ENCODE data around the gene ZNF592.

DNA sequence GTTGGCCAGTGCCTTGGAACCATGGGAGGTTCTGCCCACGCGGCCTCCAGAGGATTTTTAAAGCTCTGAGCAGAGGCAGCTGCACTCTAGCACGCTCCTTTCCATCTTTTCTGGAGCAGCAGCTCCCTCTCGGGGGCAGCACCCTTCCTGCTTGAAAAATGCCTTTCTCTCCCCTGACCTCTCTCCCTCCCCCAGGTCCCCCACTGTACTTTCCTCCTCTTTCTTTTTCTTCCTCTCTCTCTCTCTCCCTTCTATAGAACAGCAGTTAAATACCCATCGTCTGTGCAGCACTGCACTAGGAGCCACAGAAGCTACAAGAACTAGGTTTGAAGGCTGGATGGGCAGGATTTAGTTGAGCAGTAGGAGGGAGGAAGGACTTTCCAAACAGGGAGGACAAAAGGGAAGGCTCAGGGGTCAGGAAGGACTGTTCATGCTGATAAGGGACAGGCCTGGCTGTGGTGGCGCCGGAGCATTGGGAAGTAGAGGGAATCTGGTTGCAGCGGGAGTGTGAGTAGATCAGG is 73.2 kb downstream of the ZNF592 start:
- TF ChIP-seq ZNF138 (tag by site-specific recombination; IDR thresholded peaks at IDR 0.05; ENCODE audit: borderline replicate concordance) (no peak), ZNF785 (tag by site-specific recombination; IDR thresholded peaks at IDR 0.05) (no peak), ZNF211 (tag by site-specific recombination; IDR thresholded peaks at IDR 0.05; ENCODE audit: low read depth) (no peak), ZBTB1 (tag by site-specific recombination; IDR thresholded peaks at IDR 0.05) (no peak), ZNF747 (tag by site-specific recombination; IDR thresholded peaks at IDR 0.05) (no peak), ZNF274 (IDR thresholded peaks at IDR 0.05; ENCODE audit: low read length) (no peak), ZNF274 (tag by site-specific recombination; IDR thresholded peaks at IDR 0.05; ENCODE audit: borderline replicate concordance) (no peak), ZNF184 (tag by site-specific recombination; IDR thresholded peaks at IDR 0.05) (no peak), ZNF610 (tag by site-specific recombination; IDR thresholded peaks at IDR 0.05; ENCODE audit: borderline replicate concordance) (no peak)
- TF ChIP-seq, protein P1, sequence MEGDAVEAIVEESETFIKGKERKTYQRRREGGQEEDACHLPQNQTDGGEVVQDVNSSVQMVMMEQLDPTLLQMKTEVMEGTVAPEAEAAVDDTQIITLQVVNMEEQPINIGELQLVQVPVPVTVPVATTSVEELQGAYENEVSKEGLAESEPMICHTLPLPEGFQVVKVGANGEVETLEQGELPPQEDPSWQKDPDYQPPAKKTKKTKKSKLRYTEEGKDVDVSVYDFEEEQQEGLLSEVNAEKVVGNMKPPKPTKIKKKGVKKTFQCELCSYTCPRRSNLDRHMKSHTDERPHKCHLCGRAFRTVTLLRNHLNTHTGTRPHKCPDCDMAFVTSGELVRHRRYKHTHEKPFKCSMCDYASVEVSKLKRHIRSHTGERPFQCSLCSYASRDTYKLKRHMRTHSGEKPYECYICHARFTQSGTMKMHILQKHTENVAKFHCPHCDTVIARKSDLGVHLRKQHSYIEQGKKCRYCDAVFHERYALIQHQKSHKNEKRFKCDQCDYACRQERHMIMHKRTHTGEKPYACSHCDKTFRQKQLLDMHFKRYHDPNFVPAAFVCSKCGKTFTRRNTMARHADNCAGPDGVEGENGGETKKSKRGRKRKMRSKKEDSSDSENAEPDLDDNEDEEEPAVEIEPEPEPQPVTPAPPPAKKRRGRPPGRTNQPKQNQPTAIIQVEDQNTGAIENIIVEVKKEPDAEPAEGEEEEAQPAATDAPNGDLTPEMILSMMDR (tag by site-specific recombination; IDR thresholded peaks at IDR 0.05), result no peak
